Frontal cortex (tissue), 4 donors: Measurements from ENCODE around the gene TM6SF1. TPM values are rescaled to one million over a fixed set of nuclear protein-coding genes. Genes with fewer than 3 reads are reported as not detected.
"Not testable (repeated sequence)": the region's sequence is repeated elsewhere in the genome, so short reads cannot be mapped to it uniquely, and the experiment has no call there.

ENCODE experiments used
- DNase-seq, 2 donors: peaks; one replicate each; pipeline ENCODE4 v3.0.0; 2012; ENCODE audit warnings: low spot score in 2 of 2
- FAIRE-seq: peaks from 2 replicates; lab custom pipeline; 2012; peaks lifted over from hg19 to GRCh38; lab: Jason Lieb, UNC
- total RNA-seq: library from RNA; depleted of rRNA; stranded (reverse); fragments of >200 nt; gene quantifications from one replicate; pipeline ENCODE4 v1.2.3, GENCODE V29; 2014
- donor health status: control.
- donor health status: control.
- donor health status: control.

The TM6SF1 gene
- total RNA-seq, 1 donor from 2014 or later: 27.7 TPM

GRCh38 chr15:83085864-83086552, 21.4 kb upstream of the TM6SF1 start:
- FAIRE-seq, DNase-seq: not testable (repeated sequence)

- DNase-seq (no peak), FAIRE-seq (no peak)
These were observed 19.9 kb upstream of the TM6SF1 start for GRCh38 chr15:83087576-83087975.

DNA sequence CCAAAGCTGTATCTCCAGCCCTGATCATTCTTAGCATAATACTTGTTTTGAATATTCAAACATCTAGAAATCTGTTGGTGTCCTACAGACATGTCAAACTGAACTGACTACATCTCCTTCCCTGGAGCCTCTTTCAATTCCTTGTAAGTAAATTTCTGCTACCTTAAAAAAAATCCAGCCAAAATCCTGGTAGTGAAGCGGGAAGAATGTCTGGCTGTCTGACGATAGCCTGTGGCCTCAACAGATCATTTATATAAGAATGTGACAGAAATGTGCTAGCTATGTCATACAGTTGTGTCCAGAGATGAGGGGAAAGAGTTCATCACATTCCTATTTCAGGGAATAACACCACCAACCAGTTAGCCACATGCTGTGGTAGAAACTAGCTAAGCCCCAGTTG, 18.6 kb upstream of the TM6SF1 start:
- FAIRE-seq (no peak), DNase-seq (no peak)

DNA sequence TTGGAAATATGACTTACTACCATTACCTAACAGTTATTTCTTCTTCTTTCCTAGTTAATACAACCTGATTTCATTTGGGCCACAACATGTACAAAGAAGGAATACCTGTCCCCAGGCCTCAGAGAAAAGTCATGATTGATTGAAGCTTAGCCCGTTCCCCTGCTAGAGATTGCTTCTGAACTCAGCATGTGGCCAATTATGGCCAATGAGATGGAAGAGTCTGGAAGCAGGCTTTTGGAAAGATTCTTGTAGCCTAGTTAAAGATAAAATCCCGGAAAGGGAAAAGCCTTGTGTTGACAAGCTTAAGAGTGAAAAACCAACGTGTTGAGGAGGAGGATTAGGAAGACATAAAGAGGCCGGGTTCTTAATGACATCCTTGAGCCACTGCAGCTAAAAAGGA, 17.0 kb upstream of the TM6SF1 start:
- no peak for DNase-seq
- no peak for FAIRE-seq

DNA sequence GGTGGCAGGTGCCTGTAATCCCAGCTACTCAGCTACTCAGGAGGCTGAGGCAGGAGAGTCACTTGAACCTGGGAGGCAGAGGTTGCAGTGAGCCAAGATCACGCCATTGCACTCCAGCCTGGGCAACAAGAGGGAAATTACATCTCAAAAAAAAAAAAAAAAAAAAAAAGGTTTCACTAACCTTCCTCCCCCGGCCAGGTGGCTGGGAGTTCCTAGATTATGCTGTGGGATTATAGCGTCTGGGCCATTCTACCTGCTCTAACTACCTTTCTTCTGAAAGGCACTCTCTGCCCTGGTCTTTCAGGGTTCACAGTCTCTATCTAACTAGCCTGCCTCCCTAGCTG, 15.5 kb upstream of the TM6SF1 start:
- DNase-seq, FAIRE-seq: not testable (repeated sequence)

- FAIRE-seq (no peak), DNase-seq (no peak)
These were observed 15.0 kb upstream of the TM6SF1 start for GRCh38 chr15:83092309-83092976.

DNA sequence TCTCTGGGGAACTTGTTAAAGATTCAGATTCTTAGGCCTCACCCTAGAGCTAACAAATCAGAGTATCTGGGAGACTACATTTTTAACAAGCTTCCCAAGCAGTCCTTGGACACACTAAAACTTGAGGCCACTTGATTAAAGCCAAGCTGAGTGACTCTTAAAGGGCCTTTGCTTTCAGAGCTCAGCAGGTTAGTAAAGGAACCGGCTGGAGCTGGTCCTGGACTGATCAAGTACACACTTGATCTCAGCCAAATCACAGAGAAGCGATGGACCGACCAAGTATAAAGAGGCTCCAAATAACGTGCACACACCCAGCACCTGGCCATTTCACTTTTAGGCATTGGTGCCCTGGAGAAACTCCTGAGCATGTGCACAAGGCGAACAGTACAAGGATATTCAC, 12.9 kb upstream of the TM6SF1 start:
- DNase-seq: no peak

DNA sequence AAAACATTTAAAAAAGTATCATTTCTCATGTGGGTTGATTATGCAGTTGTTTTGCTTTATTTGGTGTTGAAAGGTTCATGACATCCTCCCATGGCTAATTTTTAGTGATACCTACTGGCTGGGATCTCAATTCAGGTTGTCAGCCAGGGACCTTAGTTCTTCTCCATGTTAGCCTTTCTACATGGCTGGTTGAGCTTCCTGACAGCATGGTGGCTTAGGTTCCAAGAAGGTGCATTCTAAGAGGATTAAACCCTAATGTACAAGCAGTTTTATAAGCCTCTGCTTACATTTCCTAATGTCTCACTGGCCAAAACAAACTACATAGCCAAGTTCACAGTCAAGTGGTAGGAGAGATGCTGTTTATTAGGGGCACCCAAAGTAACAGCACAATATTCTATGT, 9.4 kb upstream of the TM6SF1 start:
- FAIRE-seq: no peak
- DNase-seq: no peak

More for the DNA sequence above, 12.9 kb upstream of the TM6SF1 start:
- no peak for FAIRE-seq

DNA sequence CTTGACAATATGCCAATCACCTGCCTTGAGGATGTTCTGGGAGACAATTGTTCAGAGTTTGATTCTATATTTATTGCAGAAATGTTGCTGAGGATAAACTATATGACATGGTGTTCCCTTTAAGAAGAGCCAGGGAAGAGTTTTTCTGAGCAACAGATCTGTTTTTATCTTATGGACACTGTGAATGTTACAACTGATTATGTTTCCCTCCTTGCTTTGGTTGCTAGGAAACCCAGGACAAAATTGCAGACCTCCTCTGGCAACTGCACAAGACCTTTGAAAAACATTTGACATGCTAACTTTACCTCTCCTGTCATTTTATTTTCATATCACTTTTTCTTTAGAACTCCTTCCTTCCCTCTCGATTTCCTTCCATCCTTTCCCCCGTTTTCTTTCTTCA, 8.2 kb upstream of the TM6SF1 start:
- no peak for DNase-seq
- no peak for FAIRE-seq

DNA sequence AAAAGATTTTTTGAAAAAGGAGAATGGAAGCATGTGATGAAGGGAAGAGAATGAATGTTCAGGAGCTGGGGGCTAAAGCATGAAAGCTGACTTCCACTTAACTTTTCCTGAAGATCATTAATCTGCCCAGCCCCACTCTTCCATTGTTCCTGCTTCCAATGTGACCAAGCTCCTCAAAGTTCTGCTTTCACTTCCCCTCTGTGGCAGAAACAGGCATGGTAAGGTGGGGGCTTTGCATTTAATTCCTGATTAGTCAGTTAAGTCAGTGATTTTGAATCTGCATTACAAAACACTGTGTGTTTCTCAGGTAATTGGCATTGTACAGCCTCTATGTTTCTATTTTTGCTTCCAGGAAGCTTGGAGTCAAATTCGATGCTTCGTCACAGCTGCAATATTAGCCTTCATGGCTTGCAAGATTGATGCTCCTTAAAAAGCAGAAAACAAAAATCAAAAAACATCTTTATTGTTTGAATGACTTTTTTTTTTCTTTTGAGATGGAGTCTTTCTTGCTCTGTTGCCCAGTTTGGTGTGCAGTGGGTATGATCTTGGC, 7.3 kb upstream of the TM6SF1 start:
- DNase-seq: no peak
- FAIRE-seq: no peak

DNA sequence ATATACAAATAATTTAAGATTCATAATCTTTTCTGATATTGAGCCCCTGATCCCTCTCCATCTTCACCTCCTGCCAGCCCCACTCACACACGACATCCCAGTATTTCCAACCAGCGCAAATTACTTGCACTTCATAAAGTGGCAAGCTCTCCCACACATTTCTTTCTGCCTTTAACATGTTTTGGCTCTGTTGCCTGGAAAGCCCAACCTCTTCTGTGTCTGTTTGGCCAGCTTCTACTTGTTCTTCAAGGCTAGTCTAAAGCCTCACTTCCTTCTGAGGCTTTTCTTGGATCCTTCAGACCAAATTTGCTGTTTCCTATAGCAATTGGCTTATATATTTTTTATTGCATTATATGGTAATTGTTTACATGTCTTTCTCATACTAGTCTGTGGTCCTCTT, 5.1 kb upstream of the TM6SF1 start:
- no peak for DNase-seq
- FAIRE-seq: no peak

- no peak for FAIRE-seq
- no peak for DNase-seq
These were observed 3.3 kb upstream of the TM6SF1 start for GRCh38 chr15:83104141-83104540.

- FAIRE-seq: no peak
These were observed 2.0 kb upstream of the TM6SF1 start for GRCh38 chr15:83105440-83105839.

DNA sequence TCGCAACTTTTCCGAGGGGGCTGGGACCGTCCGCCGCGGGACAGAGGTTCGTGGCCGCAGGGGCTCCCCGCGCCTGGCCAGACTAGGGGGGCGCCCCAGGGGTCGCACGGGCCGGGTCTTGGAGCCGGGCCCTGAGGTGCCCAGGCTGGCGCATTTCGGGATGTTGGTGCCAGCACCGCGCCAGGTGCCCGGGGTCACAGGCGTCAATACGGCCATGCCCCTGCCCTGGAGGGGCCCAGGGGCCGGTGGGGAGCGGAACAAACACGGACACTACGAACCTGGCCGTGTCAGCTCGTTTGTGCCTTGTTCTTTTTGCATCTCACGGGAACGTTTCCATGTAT, 366 bp downstream of the TM6SF1 start:
- FAIRE-seq (no peak), DNase-seq (no peak)

More at GRCh38 chr15:83105440-83105839, 2.0 kb upstream of the TM6SF1 start:
- DNase-seq: no peak

DNA sequence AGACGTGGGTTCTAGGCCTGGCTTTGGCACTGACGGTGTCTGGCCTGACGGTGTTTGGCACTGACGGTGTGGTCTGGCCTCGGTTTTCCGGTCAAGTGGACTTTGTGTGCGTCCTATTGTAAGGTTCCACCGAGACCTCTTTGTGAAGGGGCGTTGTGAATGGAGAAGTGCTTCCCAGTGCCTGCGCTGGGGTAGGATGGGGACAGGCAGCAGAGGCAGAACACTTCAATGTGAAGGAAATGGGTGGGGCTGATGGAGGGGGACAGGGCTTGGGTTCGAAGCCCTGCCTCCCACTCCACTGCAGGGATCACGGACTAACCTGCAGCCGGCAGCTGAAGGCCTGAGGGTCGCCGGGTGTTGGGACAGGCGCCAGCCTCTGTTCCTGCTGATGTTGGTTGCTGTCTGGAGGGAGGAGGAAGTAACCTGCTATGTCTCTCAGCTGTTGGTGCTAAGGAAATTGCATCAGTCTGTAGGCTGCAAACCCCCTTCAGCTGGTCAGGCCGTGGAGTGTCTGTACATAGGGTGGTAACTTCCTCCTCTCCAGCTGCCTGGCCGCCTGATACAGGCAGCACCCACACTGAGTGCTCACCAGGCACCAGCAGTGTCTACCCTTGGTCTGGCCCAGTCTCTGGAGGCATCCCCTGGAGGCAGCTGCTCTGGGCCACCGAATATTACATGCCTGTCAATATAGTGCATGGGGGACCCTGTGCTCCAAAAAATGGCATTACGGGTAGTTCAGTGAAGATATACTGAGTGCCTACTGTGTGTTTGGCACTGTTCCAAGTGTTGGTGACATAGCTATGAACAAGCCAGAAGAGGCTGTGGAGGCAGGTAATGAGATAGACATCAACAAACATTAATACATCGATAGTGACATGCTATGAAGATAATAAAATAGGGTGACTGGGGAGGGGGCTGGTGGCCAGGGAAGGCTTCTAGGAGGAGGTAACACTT, 1.1 kb downstream of the TM6SF1 start:
- FAIRE-seq (no peak), DNase-seq (peak; percentile 46)

DNA sequence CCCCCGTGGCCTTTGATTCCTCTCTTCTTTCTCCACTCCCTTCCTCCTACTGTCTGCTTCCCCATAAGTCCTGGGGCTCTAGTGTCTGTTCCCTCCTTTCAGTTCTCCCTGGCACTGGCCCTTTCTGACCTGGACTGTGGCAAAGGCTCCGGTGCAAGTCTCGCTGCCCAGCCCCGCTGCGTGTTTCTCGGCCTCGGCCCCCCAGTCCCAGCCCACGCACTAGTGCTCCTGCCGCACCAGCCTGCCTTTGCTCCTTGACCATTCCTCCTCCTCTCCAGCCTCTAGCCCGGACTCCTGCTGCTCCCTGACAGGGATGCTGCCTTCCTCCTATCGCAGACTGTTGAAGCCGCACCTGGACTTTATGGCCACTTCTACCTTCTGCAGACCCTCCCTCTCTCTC, 2.1 kb downstream of the TM6SF1 start:
- DNase-seq: no peak
- FAIRE-seq: no peak

DNA sequence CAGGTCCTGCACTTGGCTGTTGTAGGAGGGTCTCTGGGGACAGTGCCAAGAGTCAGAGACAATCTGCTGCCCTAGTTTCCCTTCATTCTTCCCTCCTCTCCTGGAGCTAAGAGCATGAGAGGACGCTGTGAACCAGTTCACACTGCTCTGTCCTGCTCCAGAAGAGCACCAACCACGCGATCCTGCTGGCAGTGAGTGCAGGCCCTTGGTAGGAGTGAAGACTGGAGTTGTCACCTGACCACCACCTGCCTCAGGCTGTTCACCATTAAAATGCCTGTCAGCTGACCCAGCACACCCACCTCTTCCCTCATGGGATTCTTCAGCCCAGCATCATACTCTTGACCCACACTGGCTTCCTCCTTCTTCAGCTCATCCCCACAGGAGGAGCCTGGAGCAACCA, 2.9 kb downstream of the TM6SF1 start:
- no peak for FAIRE-seq
- DNase-seq: no peak

DNA sequence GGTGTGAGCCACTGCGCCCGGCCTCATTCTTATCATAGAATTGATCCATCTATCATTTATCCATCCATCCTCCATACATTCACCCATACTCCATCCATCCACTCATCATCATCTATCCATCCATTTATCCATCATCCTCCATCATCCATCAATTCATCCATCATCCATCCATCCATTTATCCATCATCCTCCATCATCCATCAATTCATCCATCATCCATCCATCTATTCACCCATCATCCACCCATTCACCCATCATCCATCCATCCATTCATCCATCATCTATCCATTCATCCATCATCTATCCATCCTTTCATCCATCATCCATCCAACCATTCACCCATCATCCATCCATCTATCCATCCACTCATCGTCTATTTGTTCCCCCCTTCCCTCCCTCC, 3.7 kb downstream of the TM6SF1 start:
- FAIRE-seq (no peak), DNase-seq (no peak)

GRCh38 chr15:83112233-83112955, 4.9 kb downstream of the TM6SF1 start:
- FAIRE-seq (no peak), DNase-seq (no peak)

- DNase-seq (no peak), FAIRE-seq (no peak)
These were observed 5.5 kb downstream of the TM6SF1 start for GRCh38 chr15:83112956-83113299.
